Mammary epithelial cell (primary cell): ENCODE results near the gene ARMH2.

ENCODE experiments used
- CTCF ChIP-seq, 2 donors: IDR thresholded peaks in 1 of 2; conservative IDR thresholded peaks in 1 of 2; 2 replicates each; pipeline ENCODE4 v1.5.1; 2011 to 2012; ENCODE audit warnings: inconsistent platforms in 2 of 2, low read length in 2 of 2, mild to moderate bottlenecking in 2 of 2, control low read depth in 1 of 2, low read depth in 1 of 2; ENCODE audit not compliant: insufficient read depth in 1 of 2; ENCODE audit errors: extremely low read depth in 1 of 2
- EZH2 ChIP-seq: IDR thresholded peaks from 2 replicates; pipeline ENCODE4 v1.6.1; 2012; ENCODE audit warnings: low read length, inconsistent platforms, borderline replicate concordance

GRCh38 chr6:24780206-24780605 lies 18.5 kb downstream of the ARMH2 start:
- no peak for TF ChIP-seq CTCF (conservative IDR thresholded peaks at IDR 0.05 in 1 of 2, IDR thresholded peaks at IDR 0.05 in 1 of 2; ENCODE audit: extremely low read depth in 1 of 2, insufficient read depth in 1 of 2, low read depth in 1 of 2, low read length in 2 of 2)
- no peak for TF ChIP-seq EZH2
